22Rv1 (cell line): ENCODE data around the gene SH3BP2.

Experiments
- CTCF ChIP-seq: fragments of 450-650 bp; IDR thresholded peaks from 2 replicates; pipeline ENCODE4 v1.5.1; 2017; ENCODE audit warnings: mild to moderate bottlenecking
- ZFX ChIP-seq: fragments of 450-650 bp; IDR thresholded peaks from 2 replicates; pipeline ENCODE4 v1.6.1; 2017; ENCODE audit warnings: antibody characterized with exemption, borderline replicate concordance

- TF ChIP-seq CTCF (no peak), ZFX (no peak)
Measured at GRCh38 chr4:2887343-2887742, 94.5 kb downstream of the SH3BP2 start.
